ENCODE measurements around the gene SNAPC3.

DNA sequence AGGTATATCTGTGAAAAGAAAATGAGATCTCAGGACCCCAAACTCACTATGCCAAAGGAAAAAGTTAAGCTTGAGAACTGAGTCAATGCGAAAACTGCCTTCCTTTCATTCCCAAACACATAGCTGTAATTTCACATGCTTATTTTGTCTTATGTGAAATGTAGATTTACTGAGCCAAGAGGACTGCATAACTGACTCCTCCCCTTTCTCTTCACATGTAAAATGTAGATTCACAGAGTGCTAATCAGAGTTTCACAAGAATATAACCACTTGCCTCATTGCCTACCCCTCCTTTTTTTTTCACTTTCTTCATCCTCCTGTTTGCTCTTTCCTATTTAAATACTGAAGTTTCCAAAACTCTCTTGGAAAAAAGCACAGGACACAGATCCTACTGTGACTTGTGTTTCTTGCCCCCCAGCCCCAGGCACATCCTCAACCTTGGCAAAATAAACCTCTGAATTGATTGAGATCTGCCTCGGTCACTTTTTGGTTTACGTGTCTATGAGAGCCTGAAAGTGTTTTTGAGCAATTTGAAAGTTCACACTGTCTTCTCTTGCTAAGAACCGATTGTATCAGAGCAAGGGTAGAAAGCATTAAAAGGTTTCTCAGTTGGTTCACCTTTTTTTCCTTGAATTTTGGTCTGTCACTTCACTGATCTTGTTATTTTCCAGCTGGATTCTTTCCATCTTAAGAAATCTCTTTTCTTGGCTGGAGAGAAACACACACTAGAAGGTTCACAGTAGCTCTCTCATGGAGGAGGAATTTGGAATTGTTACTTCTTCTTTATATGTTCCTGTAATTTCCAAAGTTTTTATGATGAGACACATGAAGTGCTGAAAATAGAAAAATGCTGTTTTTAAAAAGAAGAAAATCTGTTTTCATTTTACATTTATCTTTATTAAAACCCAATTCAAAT, 44.8 kb upstream of the SNAPC3 start:
- TF ChIP-seq, protein P1, sequence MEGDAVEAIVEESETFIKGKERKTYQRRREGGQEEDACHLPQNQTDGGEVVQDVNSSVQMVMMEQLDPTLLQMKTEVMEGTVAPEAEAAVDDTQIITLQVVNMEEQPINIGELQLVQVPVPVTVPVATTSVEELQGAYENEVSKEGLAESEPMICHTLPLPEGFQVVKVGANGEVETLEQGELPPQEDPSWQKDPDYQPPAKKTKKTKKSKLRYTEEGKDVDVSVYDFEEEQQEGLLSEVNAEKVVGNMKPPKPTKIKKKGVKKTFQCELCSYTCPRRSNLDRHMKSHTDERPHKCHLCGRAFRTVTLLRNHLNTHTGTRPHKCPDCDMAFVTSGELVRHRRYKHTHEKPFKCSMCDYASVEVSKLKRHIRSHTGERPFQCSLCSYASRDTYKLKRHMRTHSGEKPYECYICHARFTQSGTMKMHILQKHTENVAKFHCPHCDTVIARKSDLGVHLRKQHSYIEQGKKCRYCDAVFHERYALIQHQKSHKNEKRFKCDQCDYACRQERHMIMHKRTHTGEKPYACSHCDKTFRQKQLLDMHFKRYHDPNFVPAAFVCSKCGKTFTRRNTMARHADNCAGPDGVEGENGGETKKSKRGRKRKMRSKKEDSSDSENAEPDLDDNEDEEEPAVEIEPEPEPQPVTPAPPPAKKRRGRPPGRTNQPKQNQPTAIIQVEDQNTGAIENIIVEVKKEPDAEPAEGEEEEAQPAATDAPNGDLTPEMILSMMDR (conservative IDR thresholded peaks at IDR 0.05; ENCODE audit: low read length): no peak
- no peak for TF ChIP-seq EZH2phosphoT487 (IDR thresholded peaks at IDR 0.05; ENCODE audit: borderline replicate concordance, low read depth, low read length)

Data from OCI-LY7 (cell line).